Ectodermal cell (in vitro differentiated cells): Measurements from ENCODE around the gene ARIH1.
"Not testable (repeated sequence)": the region's sequence is repeated elsewhere in the genome, so short reads cannot be mapped to it uniquely, and the experiment has no call there.

Experiments
- H3K27ac ChIP-seq: 2 replicates; pipeline ENCODE4 v1.7.0; 2013; ENCODE audit warnings: mild to moderate bottlenecking, low read depth, low read length; ENCODE audit not compliant: insufficient read depth, poor library complexity, severe bottlenecking
- H3K27me3 ChIP-seq: 2 replicates; pipeline ENCODE4 v1.7.0; 2013; ENCODE audit warnings: mild to moderate bottlenecking, low read length; ENCODE audit not compliant: insufficient read depth, control insufficient read depth, poor library complexity, severe bottlenecking
- H3K36me3 ChIP-seq: one replicate; pipeline ENCODE4 v1.7.0; 2013; ENCODE audit warnings: low read length; ENCODE audit not compliant: control insufficient read depth, insufficient read depth
- H3K4me1 ChIP-seq: one replicate; pipeline ENCODE4 v1.7.0; 2013; ENCODE audit warnings: low read length; ENCODE audit not compliant: control insufficient read depth, insufficient read depth
- H3K4me3 ChIP-seq: 2 replicates; pipeline ENCODE4 v1.7.0; 2013; ENCODE audit warnings: low read depth, low read length, control low read depth; ENCODE audit not compliant: insufficient read depth
- H3K9me3 ChIP-seq: 2 replicates; pipeline ENCODE4 v1.7.0; 2013; ENCODE audit warnings: mild to moderate bottlenecking, low read length, moderate library complexity; ENCODE audit not compliant: control insufficient read depth
- WGBS, 2 experiments: methylation state at CpG; one replicate each; pipeline ENCODE4 v1.1.7; 2013; ENCODE audit warnings: missing lambda C conversion rate in 2 of 2; 5-methylcytosine and 5-hydroxymethylcytosine counted together

ARIH1 gene

DNA sequence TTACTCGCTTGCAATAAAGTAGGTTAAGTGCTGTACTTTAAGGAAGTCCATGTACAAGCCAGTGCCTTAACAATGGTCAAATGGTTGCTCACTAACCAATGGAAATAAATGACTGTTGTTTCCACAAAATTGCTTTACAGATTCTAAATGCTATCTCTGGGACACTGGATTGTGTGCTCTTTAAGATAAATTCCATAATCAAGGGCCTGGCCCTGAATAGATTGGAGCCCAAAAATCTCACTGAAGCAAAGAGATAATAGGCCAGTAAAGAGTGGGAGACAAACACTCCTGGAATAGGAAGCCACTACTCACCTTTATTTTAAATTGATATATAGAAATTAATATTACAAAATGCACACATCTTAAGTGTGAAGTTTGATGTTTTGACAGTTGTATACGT lies 118.0 kb downstream of the ARIH1 start:
- H3K36me3 ChIP-seq: no peaks in the 10 kb centered on the region
- H3K4me1 ChIP-seq: no peaks in the 10 kb centered on the region
- no peak overlapping the region for H3K27ac ChIP-seq
- 92 to 100% methylated on average over 1 to 2 of the region's 2 CpGs for WGBS, 2 experiments
- no peaks in the 10 kb centered on the region for H3K9me3 ChIP-seq
- no peak overlapping the region for H3K4me3 ChIP-seq
- H3K27me3 ChIP-seq: no peaks in the 10 kb centered on the region

DNA sequence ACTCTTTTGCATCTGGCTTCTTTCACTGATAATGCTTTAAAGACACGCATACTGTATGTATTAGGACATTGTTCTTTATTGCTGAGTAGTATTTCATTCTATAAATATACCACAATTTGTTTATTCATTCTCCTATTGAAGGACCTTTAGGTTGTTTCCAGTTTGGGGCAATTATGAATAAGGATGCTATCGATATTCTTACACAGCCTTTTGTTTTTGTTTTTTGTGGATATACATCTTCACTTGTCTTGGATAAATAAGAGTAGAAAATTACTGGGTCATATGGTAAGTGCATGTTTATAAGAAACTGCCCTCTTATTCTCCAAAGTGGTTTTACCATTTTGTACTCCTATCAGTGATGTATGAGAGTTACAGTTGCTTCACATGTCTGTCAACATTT lies 118.5 kb downstream of the ARIH1 start:
- no peak overlapping the region for H3K4me3 ChIP-seq
- no peaks in the 10 kb centered on the region for H3K27me3 ChIP-seq
- H3K27ac ChIP-seq: no peak overlapping the region
- no peaks in the 10 kb centered on the region for H3K4me1 ChIP-seq
- H3K36me3 ChIP-seq: no peaks in the 10 kb centered on the region
- H3K9me3 ChIP-seq: no peaks in the 10 kb centered on the region
- 92 to 100% methylated on average over 1 of the region's 2 CpGs for WGBS, 2 experiments

GRCh38 chr15:72593838-72594237 lies 119.7 kb downstream of the ARIH1 start:
- H3K36me3 ChIP-seq: no peaks in the 10 kb centered on the region
- 89 to 98% methylated on average over 2 to 3 of the region's 4 CpGs for WGBS, 2 experiments
- H3K4me1 ChIP-seq: no peaks in the 10 kb centered on the region
- no peaks in the 10 kb centered on the region for H3K9me3 ChIP-seq
- H3K27ac ChIP-seq: no peak overlapping the region
- no peaks in the 10 kb centered on the region for H3K27me3 ChIP-seq
- H3K4me3 ChIP-seq: no peak overlapping the region

GRCh38 chr15:72599855-72600464 lies 125.8 kb downstream of the ARIH1 start:
- no peak overlapping the region for H3K4me3 ChIP-seq
- H3K27me3 ChIP-seq: no peaks in the 10 kb centered on the region
- H3K36me3 ChIP-seq: no peaks in the 10 kb centered on the region
- H3K4me1 ChIP-seq: no peaks in the 10 kb centered on the region
- H3K27ac ChIP-seq: no peak overlapping the region
- WGBS, 2 experiments: 37 to 67% methylated on average over 1 to 2 of the region's 2 CpGs
- H3K9me3 ChIP-seq: no peaks in the 10 kb centered on the region

- no peak overlapping the region for H3K4me3 ChIP-seq
- no peaks in the 10 kb centered on the region for H3K36me3 ChIP-seq
- no peaks in the 10 kb centered on the region for H3K9me3 ChIP-seq
- no peaks in the 10 kb centered on the region for H3K4me1 ChIP-seq
- H3K27ac ChIP-seq: no peak overlapping the region
- WGBS, 2 experiments: 65 to 76% methylated on average over 4 of the region's 4 CpGs
- no peaks in the 10 kb centered on the region for H3K27me3 ChIP-seq
These were observed 130.7 kb downstream of the ARIH1 start for GRCh38 chr15:72604794-72605193.

- H3K27me3 ChIP-seq, H3K4me1 ChIP-seq, H3K27ac ChIP-seq, H3K4me3 ChIP-seq, H3K36me3 ChIP-seq, H3K9me3 ChIP-seq: not testable (repeated sequence)
- 93 to 95% methylated on average over 3 of the region's 3 CpGs for WGBS, 2 experiments
These were observed 134.0 kb downstream of the ARIH1 start for GRCh38 chr15:72608084-72608483.

DNA sequence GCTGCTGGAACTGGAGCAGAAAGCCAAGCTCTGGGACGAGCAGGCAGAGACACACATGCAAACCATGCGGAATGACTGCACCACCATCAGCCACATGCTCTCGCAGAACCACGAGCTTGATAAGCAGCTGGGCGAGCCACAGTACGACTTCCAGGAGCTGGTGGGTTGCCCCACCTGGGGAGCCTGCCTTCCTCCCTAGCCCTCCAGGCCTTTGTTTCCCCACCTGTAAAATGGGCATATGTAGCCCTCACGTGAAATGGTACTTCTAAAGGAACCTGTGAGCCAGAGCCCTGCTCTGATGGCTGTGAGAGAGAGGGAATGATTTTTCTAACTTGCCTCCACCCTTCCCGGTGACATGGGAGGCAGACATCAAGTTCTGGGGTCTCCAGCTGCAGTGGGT lies 135.7 kb downstream of the ARIH1 start:
- H3K4me1 ChIP-seq: no peaks in the 10 kb centered on the region
- no peaks in the 10 kb centered on the region for H3K36me3 ChIP-seq
- no peak overlapping the region for H3K27ac ChIP-seq
- H3K4me3 ChIP-seq: no peak overlapping the region
- no peaks in the 10 kb centered on the region for H3K9me3 ChIP-seq
- WGBS, 2 experiments: 90 to 93% methylated on average over 8 of the region's 8 CpGs
- H3K27me3 ChIP-seq: no peaks in the 10 kb centered on the region

DNA sequence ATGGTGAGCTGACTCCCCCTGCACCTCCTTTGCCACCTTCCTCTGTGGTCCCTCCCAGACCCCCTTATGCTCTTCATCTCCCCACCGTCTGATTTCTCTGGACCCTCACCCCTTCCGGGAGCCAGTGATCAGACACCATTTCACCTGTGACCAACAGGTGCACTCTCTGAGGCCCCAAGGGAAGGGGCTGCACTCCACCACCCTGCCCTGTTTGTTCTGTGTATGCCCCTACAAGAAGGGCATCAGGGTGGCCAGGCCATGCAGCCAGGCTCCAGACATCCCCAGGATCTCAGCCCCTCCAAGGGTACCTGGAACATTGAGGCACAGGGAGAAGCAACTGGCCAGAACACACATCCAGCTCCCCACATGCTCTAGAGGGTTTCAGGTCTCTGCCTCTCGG lies 138.2 kb downstream of the ARIH1 start:
- not testable (repeated sequence) for H3K36me3 ChIP-seq

GRCh38 chr15:72614810-72615532 lies 140.8 kb downstream of the ARIH1 start:
- peaks cover 12% of the 10 kb centered on the region for H3K4me1 ChIP-seq
- no peak overlapping the region for H3K4me3 ChIP-seq
- H3K27ac ChIP-seq: no peak overlapping the region
- no peaks in the 10 kb centered on the region for H3K27me3 ChIP-seq
- WGBS, 2 experiments: 89 to 94% methylated on average over 3 of the region's 3 CpGs
- H3K9me3 ChIP-seq: no peaks in the 10 kb centered on the region
- no peaks in the 10 kb centered on the region for H3K36me3 ChIP-seq

More for the DNA sequence above, 138.2 kb downstream of the ARIH1 start:
- not testable (repeated sequence) for H3K27me3 ChIP-seq, H3K9me3 ChIP-seq, H3K4me3 ChIP-seq, H3K27ac ChIP-seq
- peaks cover 12% of the 10 kb centered on the region for H3K4me1 ChIP-seq
- 90 to 92% methylated on average over 3 of the region's 3 CpGs for WGBS, 2 experiments

DNA sequence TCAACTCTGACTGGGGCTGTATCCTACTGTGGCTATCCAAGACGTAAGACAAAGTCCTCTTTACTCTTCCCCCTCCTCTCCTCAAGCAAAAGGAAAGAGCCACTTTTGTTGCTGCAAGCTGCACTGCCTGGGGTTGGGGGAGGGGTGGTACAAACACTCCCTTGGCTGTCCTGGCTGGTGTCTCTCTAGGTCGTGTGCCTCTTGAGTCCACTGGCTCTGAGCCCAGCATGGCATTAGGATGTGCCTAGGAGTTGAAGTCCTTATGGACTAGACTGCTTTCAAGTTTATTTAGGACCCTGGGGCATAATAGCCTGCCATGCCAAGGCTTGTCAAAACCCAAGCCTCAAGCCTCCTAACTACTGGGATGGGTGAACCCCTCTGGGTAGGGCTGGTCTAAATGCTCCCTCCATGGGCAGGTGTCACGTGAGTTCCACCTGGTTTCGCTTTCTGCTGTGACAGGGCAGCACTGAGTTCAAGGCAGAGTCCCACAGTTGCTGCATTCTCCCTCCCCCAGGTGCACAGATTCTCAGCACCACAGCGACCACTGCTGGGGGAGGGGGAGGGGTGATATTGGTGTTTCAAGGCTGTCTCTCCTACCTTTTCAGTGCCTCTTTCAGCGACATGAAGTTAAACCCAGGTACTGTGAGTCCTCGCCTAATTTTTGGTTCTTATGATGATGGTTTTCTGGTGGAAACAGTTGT lies 141.6 kb downstream of the ARIH1 start:
- 48 to 51% methylated on average over 5 of the region's 7 CpGs for WGBS, 2 experiments
- H3K36me3 ChIP-seq, H3K9me3 ChIP-seq, H3K27ac ChIP-seq, H3K4me3 ChIP-seq, H3K27me3 ChIP-seq: not testable (repeated sequence)
- peaks cover 12% of the 10 kb centered on the region for H3K4me1 ChIP-seq
